ENCODE results near the gene GDAP2.
"Not testable (repeated sequence)": the region's sequence is repeated elsewhere in the genome, so short reads cannot be mapped to it uniquely, and the experiment has no call there.

GRCh38 chr1:117844478-117844877 lies 84.9 kb downstream of the GDAP2 start:
- not testable (repeated sequence) for TF ChIP-seq CTCF, POLR2A (IDR thresholded peaks at IDR 0.05)

Measured in thyroid gland (tissue), 4 donors.